ENCODE results near the gene OR9A4. TPM values are rescaled to one million over a fixed set of nuclear protein-coding genes. Genes with fewer than 3 reads are reported as not detected.

The OR9A4 gene
- not detected in 5 replicates for total RNA-seq (2022; extraction: Qiagen RNA extraction; ENCODE audit: low read depth)

GRCh38 chr7:141916099-141916498 lies at the start of gene OR9A4:
Gene OR9A4, plus strand, starts transcription at chr7:141916399. Its CDS starts 2,477 bp downstream, at chr7:141918876.

GRCh38 chr7:141946796-141947195 lies 30.6 kb downstream of the OR9A4 start, which contains the start of gene CLEC5A:
Gene CLEC5A, minus strand, starts transcription at chr7:141946974. Its CDS starts 682 bp downstream, at chr7:141946292.

Other genes with a start within 250 kb of the OR9A4 start
- gene DENND11, start 214.2 kb upstream of the OR9A4 start, total RNA-seq (2022; extraction: Qiagen RNA extraction; ENCODE audit: low read depth), result 4.9 to 7.3 TPM (median 6.6 TPM) in 5 replicates
- not detected in 5 replicates for gene WEE2, start 208.0 kb upstream of the OR9A4 start, total RNA-seq (2022; extraction: Qiagen RNA extraction; ENCODE audit: low read depth)
- 253 to 392 TPM (median 278 TPM) in 5 replicates for gene SSBP1, start 178.0 kb upstream of the OR9A4 start, total RNA-seq (2022; extraction: Qiagen RNA extraction; ENCODE audit: low read depth)
- gene TAS2R3, start 152.3 kb upstream of the OR9A4 start, total RNA-seq (2022; extraction: Qiagen RNA extraction; ENCODE audit: low read depth), result not detected in 5 replicates
- gene TAS2R4, start 139.7 kb upstream of the OR9A4 start, total RNA-seq (2022; extraction: Qiagen RNA extraction; ENCODE audit: low read depth), result 0.11 to 0.20 TPM (median 0.18 TPM) in 5 replicates
- gene TAS2R5, start 126.2 kb upstream of the OR9A4 start, total RNA-seq (2022; extraction: Qiagen RNA extraction; ENCODE audit: low read depth), result 0.33 to 0.65 TPM (median 0.47 TPM) in 4 of 5 replicates, not detected in the other
- gene PRSS37, start 74.9 kb upstream of the OR9A4 start, total RNA-seq (2022; extraction: Qiagen RNA extraction; ENCODE audit: low read depth), result not detected in 5 replicates
- gene CLEC5A, start 30.6 kb downstream of the OR9A4 start, total RNA-seq (2022; extraction: Qiagen RNA extraction; ENCODE audit: low read depth), result not detected in 5 replicates
- gene TAS2R38, start 57.4 kb downstream of the OR9A4 start, total RNA-seq (2022; extraction: Qiagen RNA extraction; ENCODE audit: low read depth), result not detected in 5 replicates
- gene MGAM, start 79.5 kb downstream of the OR9A4 start, total RNA-seq (2022; extraction: Qiagen RNA extraction; ENCODE audit: low read depth), result 0.33 to 0.67 TPM (median 0.53 TPM) in 5 replicates
- not detected in 5 replicates for gene MGAM2, start 195.3 kb downstream of the OR9A4 start, total RNA-seq (2022; extraction: Qiagen RNA extraction; ENCODE audit: low read depth)